Small intestine (tissue), 7 donors: ENCODE results near the gene PCDHA8. TPM values are rescaled to one million over a fixed set of nuclear protein-coding genes. Genes with fewer than 3 reads are reported as not detected.

ENCODE experiments used
- DNase-seq, 2 donors: peaks; one replicate each; pipeline versions ENCODE4 v3.0.0 to v3.0.0-alpha.2; 2013
- FAIRE-seq: peaks from 2 replicates; lab custom pipeline; 2012; peaks lifted over from hg19 to GRCh38; lab: Jason Lieb, UNC
- H3K27ac ChIP-seq, 3 donors: one replicate each; pipeline ENCODE4 v1.5.1; 2013; ENCODE audit warnings: low read length in 2 of 3, mild to moderate bottlenecking in 2 of 3, control low read depth in 1 of 3, inconsistent platforms in 1 of 3, low read depth in 1 of 3, moderate library complexity in 1 of 3
- H3K27me3 ChIP-seq, 3 donors: one replicate each; pipeline ENCODE4 v1.6.1; 2013; ENCODE audit warnings: low read length in 3 of 3, inconsistent platforms in 1 of 3; ENCODE audit not compliant: control insufficient read depth in 3 of 3, insufficient read depth in 3 of 3
- H3K36me3 ChIP-seq, 3 donors: one replicate each; pipeline ENCODE4 v1.6.1; 2013; ENCODE audit warnings: low read length in 3 of 3, inconsistent platforms in 1 of 3, low read depth in 1 of 3, mild to moderate bottlenecking in 1 of 3, moderate library complexity in 1 of 3; ENCODE audit not compliant: control insufficient read depth in 3 of 3, insufficient read depth in 2 of 3
- H3K4me1 ChIP-seq, 3 donors: one replicate each; pipeline ENCODE4 v1.6.1; 2013; ENCODE audit warnings: low read length in 2 of 3, inconsistent platforms in 1 of 3, low read depth in 1 of 3, mild to moderate bottlenecking in 1 of 3, moderate library complexity in 1 of 3; ENCODE audit not compliant: control insufficient read depth in 3 of 3, insufficient read depth in 2 of 3
- H3K4me3 ChIP-seq, 3 donors: one replicate each; pipeline ENCODE4 v1.5.1; 2013; ENCODE audit warnings: low read length in 3 of 3, control low read depth in 1 of 3, inconsistent platforms in 1 of 3, low read depth in 1 of 3, mild to moderate bottlenecking in 1 of 3, moderate library complexity in 1 of 3
- H3K9me3 ChIP-seq, 2 donors: one replicate each; pipeline ENCODE4 v1.6.1; 2013; ENCODE audit warnings: low read depth in 1 of 2, low read length in 1 of 2; ENCODE audit not compliant: control insufficient read depth in 2 of 2, insufficient read depth in 1 of 2
- WGBS, 3 donors: extraction: QIAGEN DNeasy Blood & Tissue Kit; methylation state at CpG; one replicate each; pipeline ENCODE4 v1.1.7; 2013; 5-methylcytosine and 5-hydroxymethylcytosine counted together
- polyA plus RNA-seq, 4 donors: library from polyadenylated mRNA; stranded (reverse) in 3 of 4; unstranded in 1 of 4; fragments of 200-250 nt in 3 of 4; fragments of 120-200 nt in 1 of 4; gene quantifications; one replicate each; pipeline versions ENCODE4 v1.2.1 to v1.2.3, GENCODE V29; 2013
- donor health status: healthy with polysubstance abuse.
- donor health status: control.
- donor health status: control.
- donor health status: Bipolar disorder and iron deficiency.
- donor health status: healthy.

Gene PCDHA8
- polyA plus RNA-seq, 4 donors, result 0.04 to 0.06 TPM; not detected in 2

DNA sequence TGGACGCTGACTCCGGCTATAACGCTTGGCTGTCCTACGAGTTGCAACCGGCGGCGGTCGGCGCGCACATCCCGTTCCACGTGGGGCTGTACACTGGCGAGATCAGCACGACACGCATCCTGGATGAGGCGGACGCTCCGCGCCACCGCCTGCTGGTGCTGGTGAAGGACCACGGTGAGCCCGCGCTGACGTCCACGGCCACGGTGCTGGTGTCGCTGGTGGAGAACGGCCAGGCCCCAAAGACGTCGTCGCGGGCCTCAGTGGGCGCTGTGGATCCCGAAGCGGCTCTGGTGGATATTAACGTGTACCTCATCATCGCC lies 36.2 kb downstream of the PCDHA8 start:
- Histone ChIP-seq H3K27ac (no peak overlapping the region), H3K9me3 (peaks cover 1 to 34% of the 10 kb centered on the region in 2 donors), H3K4me3 (no peak overlapping the region), H3K36me3 (no peaks in the 10 kb centered on the region), H3K4me1 (no peaks in the 10 kb centered on the region), H3K27me3 (peaks cover 0 to 6% (median 0%) of the 10 kb centered on the region in 3 donors)
- FAIRE-seq (no peak), DNase-seq (no peak)
- WGBS, 3 donors, result 54 to 76% (median 67%) methylated on average over 37 of the region's 37 CpGs

DNA sequence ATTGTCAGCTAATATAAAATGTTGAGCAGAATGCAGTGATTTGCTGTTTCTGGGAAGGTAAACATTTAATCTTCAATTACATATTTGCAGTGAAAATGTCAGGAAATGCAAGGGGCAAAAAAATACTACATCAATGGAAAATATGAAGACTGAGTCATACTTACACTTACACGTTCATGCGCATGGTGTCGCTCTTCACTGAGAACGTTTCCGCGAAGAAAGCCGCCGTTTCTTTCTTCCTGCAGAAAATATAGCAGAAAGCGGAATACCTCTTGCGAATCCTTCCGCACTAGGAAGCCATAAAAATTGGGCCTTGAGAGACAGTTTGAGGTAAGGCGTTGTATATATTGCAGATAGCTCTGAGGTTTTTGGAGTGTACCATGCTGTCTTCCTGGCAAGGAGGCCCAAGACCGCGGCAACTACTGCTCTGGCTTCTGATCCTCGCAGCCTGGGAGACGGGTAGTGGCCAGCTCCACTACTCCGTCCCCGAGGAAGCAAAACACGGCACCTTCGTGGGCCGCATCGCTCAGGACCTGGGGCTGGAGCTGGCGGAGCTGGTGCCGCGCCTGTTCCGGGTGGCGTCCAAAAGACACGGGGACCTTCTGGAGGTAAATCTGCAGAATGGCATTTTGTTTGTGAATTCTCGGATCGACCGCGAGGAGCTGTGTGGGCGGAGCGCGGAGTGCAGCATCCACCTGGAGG lies 41.1 kb downstream of the PCDHA8 start, which contains the start of gene PCDHA13:
PCDHA13 (plus strand) TSS at position 236 of the 702 bp plus-strand sequence; CDS start at position 381, 145 bp downstream.
- Histone ChIP-seq H3K4me3 (no peak within 1 kb of the TSS), H3K27me3 (peaks cover 0 to 7% (median 0%) of the 10 kb centered on the region in 3 donors), H3K27ac (no peak within 1 kb of the TSS), H3K4me1 (no peaks in the 10 kb centered on the region), H3K9me3 (peaks cover 1 to 36% of the 10 kb centered on the region in 2 donors), H3K36me3 (no peaks in the 10 kb centered on the region)
- 16 to 42% (median 35%) methylated on average over 30 to 35 of the region's 35 CpGs for WGBS, 3 donors
- FAIRE-seq, result no peak
- DNase-seq, result no peak

DNA sequence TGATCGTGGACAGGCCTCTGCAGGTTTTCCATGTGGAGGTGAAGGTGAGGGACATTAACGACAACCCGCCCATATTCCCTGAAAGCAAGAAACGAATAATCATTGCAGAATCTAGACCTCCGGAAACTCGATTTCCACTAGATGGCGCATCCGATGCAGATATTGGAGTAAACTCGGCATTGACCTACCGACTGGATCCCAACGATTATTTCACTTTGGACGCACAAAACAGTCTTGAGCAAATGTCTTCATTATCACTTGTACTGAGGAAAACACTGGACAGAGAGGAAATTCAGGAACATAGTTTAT lies 41.6 kb downstream of the PCDHA8 start:
- no peak for DNase-seq
- Histone ChIP-seq H3K27me3 (peaks cover 0 to 6% (median 0%) of the 10 kb centered on the region in 3 donors), H3K4me1 (no peaks in the 10 kb centered on the region), H3K4me3 (no peak overlapping the region), H3K36me3 (no peaks in the 10 kb centered on the region), H3K27ac (no peak overlapping the region), H3K9me3 (peaks cover 0 to 31% of the 10 kb centered on the region in 2 donors)
- WGBS, 3 donors, result 23 to 41% (median 30%) methylated on average over 12 of the region's 12 CpGs
- no peak for FAIRE-seq

DNA sequence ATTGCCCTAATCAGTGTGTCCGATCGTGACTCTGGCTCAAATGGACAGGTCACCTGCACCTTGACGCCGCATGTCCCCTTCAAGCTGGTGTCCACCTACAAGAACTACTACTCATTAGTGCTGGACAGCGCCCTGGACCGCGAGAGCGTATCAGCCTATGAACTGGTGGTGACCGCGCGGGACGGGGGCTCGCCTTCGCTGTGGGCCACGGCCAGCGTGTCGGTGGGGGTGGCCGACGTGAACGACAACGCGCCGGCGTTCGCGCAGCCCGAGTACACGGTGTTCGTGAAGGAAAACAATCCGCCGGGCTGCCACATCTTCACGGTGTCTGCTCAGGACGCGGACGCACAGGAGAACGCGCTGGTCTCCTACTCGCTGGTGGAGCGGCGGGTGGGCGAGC lies 42.4 kb downstream of the PCDHA8 start:
- FAIRE-seq, result no peak
- no peak for DNase-seq
- peaks cover 0 to 6% (median 0%) of the 10 kb centered on the region in 3 donors for H3K27me3 ChIP-seq
- 52 to 74% (median 63%) methylated on average over 28 to 41 of the region's 41 CpGs for WGBS, 3 donors
- no peaks in the 10 kb centered on the region for H3K36me3 ChIP-seq
- peaks cover 0 to 30% of the 10 kb centered on the region in 2 donors for H3K9me3 ChIP-seq
- H3K27ac ChIP-seq, result no peak overlapping the region
- H3K4me3 ChIP-seq, result no peak overlapping the region
- no peaks in the 10 kb centered on the region for H3K4me1 ChIP-seq

DNA sequence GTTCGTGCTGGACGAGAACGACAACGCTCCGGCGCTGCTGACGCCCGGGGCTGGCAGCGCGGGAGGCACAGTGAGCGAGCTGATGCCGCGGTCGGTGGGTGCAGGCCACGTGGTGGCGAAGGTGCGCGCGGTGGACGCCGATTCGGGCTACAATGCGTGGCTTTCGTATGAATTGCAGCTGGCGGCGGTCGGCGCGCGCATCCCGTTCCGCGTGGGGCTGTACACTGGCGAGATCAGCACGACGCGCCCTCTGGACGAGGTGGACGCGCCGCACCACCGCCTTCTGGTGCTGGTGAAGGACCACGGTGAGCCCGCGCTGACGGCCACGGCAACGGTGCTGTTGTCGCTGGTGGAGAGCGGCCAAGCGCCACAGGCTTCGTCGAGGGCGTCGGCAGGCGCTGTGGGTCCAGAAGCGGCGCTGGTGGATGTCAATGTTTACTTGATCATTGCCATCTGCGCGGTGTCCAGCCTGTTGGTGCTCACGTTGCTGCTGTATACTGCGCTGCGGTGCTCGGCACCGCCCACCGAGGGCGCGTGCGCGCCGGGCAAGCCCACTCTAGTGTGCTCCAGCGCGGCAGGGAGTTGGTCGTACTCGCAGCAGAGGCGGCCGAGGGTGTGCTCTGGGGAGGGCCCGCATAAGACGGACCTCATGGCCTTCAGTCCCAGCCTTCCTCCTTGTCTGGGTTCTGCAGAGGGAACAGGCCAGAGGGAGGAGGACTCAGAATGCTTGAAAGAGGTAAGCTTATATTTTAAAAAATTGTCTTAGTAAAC lies 43.1 kb downstream of the PCDHA8 start:
- H3K4me3 ChIP-seq, result no peak overlapping the region
- no peak for DNase-seq
- peaks cover 0 to 6% (median 0%) of the 10 kb centered on the region in 3 donors for H3K27me3 ChIP-seq
- no peaks in the 10 kb centered on the region for H3K4me1 ChIP-seq
- no peaks in the 10 kb centered on the region for H3K36me3 ChIP-seq
- FAIRE-seq, result no peak
- 48 to 68% (median 63%) methylated on average over 71 to 79 of the region's 79 CpGs for WGBS, 3 donors
- H3K9me3 ChIP-seq, result peaks cover 0 to 30% of the 10 kb centered on the region in 2 donors
- no peak overlapping the region for H3K27ac ChIP-seq

Other genes starting within 250 kb of the PCDHA8 start
- 10 to 100 TPM in 1 of 4 donors, 1 to 10 TPM in 3; 3.1 to 30.3 (median 8.5) TPM for gene CD14, start 208.0 kb upstream of the PCDHA8 start, polyA plus RNA-seq
- 10 to 100 TPM in 2 of 4 donors, 1 to 10 TPM in 2; 5.4 to 21.3 (median 9.9) TPM for gene TMCO6, start 201.7 kb upstream of the PCDHA8 start, polyA plus RNA-seq
- 100 to 1,000 TPM in 3 of 4 donors, 10 to 100 TPM in 1; 86.0 to 414 (median 240) TPM for gene NDUFA2, start 193.6 kb upstream of the PCDHA8 start, polyA plus RNA-seq
- gene IK, start 193.4 kb upstream of the PCDHA8 start, polyA plus RNA-seq, result 10 to 100 TPM; 60.0 to 96.6 (median 66.8) TPM
- 10 to 100 TPM; 20.3 to 28.9 (median 22.4) TPM for gene WDR55, start 176.3 kb upstream of the PCDHA8 start, polyA plus RNA-seq
- 1 to 10 TPM in 3 of 4 donors, under 1 TPM in 1; 0.16 to 3.1 (median 1.9) TPM for gene DND1, start 167.6 kb upstream of the PCDHA8 start, polyA plus RNA-seq
- gene HARS1, start 149.8 kb upstream of the PCDHA8 start, polyA plus RNA-seq, result 10 to 100 TPM; 35.3 to 47.0 (median 40.7) TPM
- gene HARS2, start 149.7 kb upstream of the PCDHA8 start, polyA plus RNA-seq, result 10 to 100 TPM; 21.8 to 38.0 (median 23.2) TPM
- gene ZMAT2, start 140.7 kb upstream of the PCDHA8 start, polyA plus RNA-seq, result 10 to 100 TPM; 50.3 to 79.2 (median 61.8) TPM
- under 1 TPM in 2 of 4 donors, not detected in 2; 0.06 to 0.43 TPM for gene PCDHA1, start 55.0 kb upstream of the PCDHA8 start, polyA plus RNA-seq
- under 1 TPM in 2 of 4 donors, not detected in 2; 0.06 to 0.07 TPM for gene PCDHA2, start 46.3 kb upstream of the PCDHA8 start, polyA plus RNA-seq
- under 1 TPM in 2 of 4 donors, not detected in 2; 0.10 to 0.28 TPM for gene PCDHA3, start 40.1 kb upstream of the PCDHA8 start, polyA plus RNA-seq
- under 1 TPM in 2 of 4 donors, not detected in 2; 0.19 to 0.57 TPM for gene PCDHA4, start 34.1 kb upstream of the PCDHA8 start, polyA plus RNA-seq
- under 1 TPM in 2 of 4 donors, not detected in 2; 0.07 to 0.19 TPM for gene PCDHA5, start 19.6 kb upstream of the PCDHA8 start, polyA plus RNA-seq
- under 1 TPM in 2 of 4 donors, not detected in 2; 0.12 to 0.27 TPM for gene PCDHA6, start 13.2 kb upstream of the PCDHA8 start, polyA plus RNA-seq
- under 1 TPM in 2 of 4 donors, not detected in 2; 0.06 to 0.07 TPM for gene PCDHA7, start 6.9 kb upstream of the PCDHA8 start, polyA plus RNA-seq
- under 1 TPM in 2 of 4 donors, not detected in 2; 0.01 to 0.06 TPM for gene PCDHA9, start 7.2 kb downstream of the PCDHA8 start, polyA plus RNA-seq
- gene PCDHA10, start 14.7 kb downstream of the PCDHA8 start, polyA plus RNA-seq, result under 1 TPM in 2 of 4 donors, not detected in 2; 0.04 to 0.13 TPM
- under 1 TPM in 2 of 4 donors, not detected in 2; 0.09 to 0.21 TPM for gene PCDHA11, start 27.8 kb downstream of the PCDHA8 start, polyA plus RNA-seq
- gene PCDHA12, start 34.1 kb downstream of the PCDHA8 start, polyA plus RNA-seq, result under 1 TPM in 2 of 4 donors, not detected in 2; 0.01 to 0.03 TPM
- gene PCDHA13, start 40.9 kb downstream of the PCDHA8 start, polyA plus RNA-seq, result under 1 TPM in 2 of 4 donors, not detected in 2; 0.03 to 0.06 TPM
- gene PCDHAC1, start 85.1 kb downstream of the PCDHA8 start, polyA plus RNA-seq, result under 1 TPM in 2 of 4 donors, not detected in 2; 0.10 to 0.27 TPM
- under 1 TPM in 2 of 4 donors, not detected in 2; 0.22 to 0.72 TPM for gene PCDHAC2, start 125.3 kb downstream of the PCDHA8 start, polyA plus RNA-seq
- gene PCDHB1, start 210.2 kb downstream of the PCDHA8 start, polyA plus RNA-seq, result under 1 TPM in 2 of 4 donors, not detected in 2; 0.03 to 0.04 TPM